B cell (primary cell): ENCODE measurements around the gene PPP2CA. TPM values are rescaled to one million over a fixed set of nuclear protein-coding genes. Genes with fewer than 3 reads are reported as not detected.

ENCODE experiments used
- ATAC-seq: fragments of 200-7000 bp; cut with Tn5 transposase; one replicate; pipeline ENCODE4 v1.10.0; 2021; ENCODE audit warnings: low read depth, mild to moderate bottlenecking, moderate number of reproducible peaks, moderate library complexity
- CTCF ChIA-PET: fragments of 350-600 bp; sonication (Branson Sonifier 250); formaldehyde crosslinking; loops from one replicate; lab custom pipeline; 2021; ENCODE audit warnings: antibody characterized with exemption, inconsistent platforms; lab: Charles Lee
- POLR2A ChIA-PET: fragments of 350-600 bp; sonication (Branson Sonifier 250); formaldehyde crosslinking; loops from one replicate; lab custom pipeline; 2021; ENCODE audit warnings: antibody characterized with exemption; lab: Charles Lee
- DNase-seq: peaks from one replicate; pipeline ENCODE4 v3.0.0; 2013
- H2AFZ ChIP-seq: 2 replicates; pipeline ENCODE4 v1.6.1; 2012; ENCODE audit warnings: mild to moderate bottlenecking, low read depth, low read length; ENCODE audit not compliant: insufficient read depth, poor library complexity, severe bottlenecking
- H3K27ac ChIP-seq, 2 donors: 1 replicate in 1 of 2; 2 replicates in 1 of 2; pipeline ENCODE4 v1.5.1; 2012 to 2013; ENCODE audit warnings: low read length in 2 of 2, mild to moderate bottlenecking in 2 of 2, moderate library complexity in 1 of 2
- H3K27me3 ChIP-seq, 4 experiments: fragments of 200-600 bp in 1 of 4; sonication (generic) in 1 of 4; replicated peaks in 1 of 4; 1 replicate in 2 of 4; 2 replicates in 2 of 4; pipeline versions ENCODE4 v1.6.1 to v1.7.0; 2013 to 2016; ENCODE audit warnings: low read length in 3 of 4, mild to moderate bottlenecking in 2 of 4, mixed read lengths in 1 of 4, moderate library complexity in 1 of 4; ENCODE audit not compliant: insufficient read depth in 4 of 4, control insufficient read depth in 3 of 4; ENCODE audit errors: control extremely low read depth in 1 of 4
- H3K36me3 ChIP-seq, 2 experiments: replicated peaks in 1 of 2; 1 replicate in 1 of 2; 2 replicates in 1 of 2; pipeline versions ENCODE4 v1.6.1 to v1.7.1; 2013; ENCODE audit warnings: low read length in 1 of 2; ENCODE audit not compliant: insufficient read depth in 2 of 2, control insufficient read depth in 1 of 2; ENCODE audit errors: control extremely low read depth in 1 of 2, extremely low read depth in 1 of 2
- H3K4me1 ChIP-seq, 2 donors: fragments of 200-600 bp in 1 of 2; sonication (generic) in 1 of 2; 1 replicate in 1 of 2; 2 replicates in 1 of 2; pipeline versions ENCODE4 v1.5.1 to v1.6.1; 2013 to 2017; ENCODE audit warnings: low read length in 2 of 2; ENCODE audit not compliant: control insufficient read depth in 2 of 2, insufficient read depth in 2 of 2
- H3K4me2 ChIP-seq: replicated peaks from 2 replicates; pipeline ENCODE3; 2012; ENCODE audit warnings: mild to moderate bottlenecking, low read depth, low read length; ENCODE audit not compliant: poor library complexity, severe bottlenecking
- H3K4me3 ChIP-seq, 5 experiments: fragments of 200-600 bp in 1 of 5; sonication (generic) in 1 of 5; 1 replicate in 3 of 5; 2 replicates in 2 of 5; pipeline versions ENCODE4 v1.5.1 to v1.7.0; 2011 to 2016; ENCODE audit warnings: low read length in 4 of 5, mild to moderate bottlenecking in 4 of 5, low read depth in 2 of 5, control low read depth in 1 of 5, moderate library complexity in 1 of 5; ENCODE audit not compliant: insufficient read depth in 1 of 5; ENCODE audit errors: control extremely low read depth in 1 of 5, extremely low read depth in 1 of 5
- H3K79me2 ChIP-seq: fragments of 200-600 bp; sonication (generic); one replicate; pipeline ENCODE4 v1.6.0; 2016; ENCODE audit warnings: low read length; ENCODE audit not compliant: control insufficient read depth, insufficient read depth
- H3K9ac ChIP-seq: fragments of 200-600 bp; sonication (generic); 2 replicates; pipeline ENCODE4 v1.6.1; 2017; ENCODE audit warnings: mild to moderate bottlenecking, low read length, moderate library complexity
- H3K9me3 ChIP-seq, 3 donors: one replicate each; pipeline versions ENCODE4 v1.6.1 to v1.7.1; 2013; ENCODE audit warnings: low read length in 2 of 3; ENCODE audit not compliant: control insufficient read depth in 2 of 3, insufficient read depth in 1 of 3; ENCODE audit errors: control extremely low read depth in 1 of 3
- H4K20me1 ChIP-seq: 2 replicates; pipeline ENCODE4 v1.6.0; 2012; ENCODE audit warnings: mild to moderate bottlenecking, low read length; ENCODE audit not compliant: insufficient read depth, control insufficient read depth, poor library complexity, severe bottlenecking
- H3K27ac Mint-ChIP-seq: one replicate; pipeline ENCODE4 v1.8.0; 2021; ENCODE audit warnings: mixed read lengths
- H3K27me3 Mint-ChIP-seq: one replicate; pipeline ENCODE4 v1.8.0; 2021; ENCODE audit warnings: mixed read lengths
- H3K4me1 Mint-ChIP-seq: one replicate; pipeline ENCODE4 v1.8.0; 2021; ENCODE audit warnings: mixed read lengths
- H3K4me3 Mint-ChIP-seq: one replicate; pipeline ENCODE4 v1.8.0; 2021; ENCODE audit warnings: mixed read lengths
- H3K9me3 Mint-ChIP-seq: one replicate; pipeline ENCODE4 v1.8.0; 2022; ENCODE audit warnings: mixed read lengths; ENCODE audit not compliant: insufficient read depth
- CTCF ChIP-seq: fragments of 200-600 bp; IDR thresholded peaks from one replicate; pipeline ENCODE4 v1.8.0; 2022; ENCODE audit warnings: antibody characterized with exemption, mild to moderate bottlenecking
- EZH2 ChIP-seq: IDR thresholded peaks from 2 replicates; pipeline ENCODE4 v1.6.1; 2012; ENCODE audit warnings: borderline replicate concordance, low read depth, mild to moderate bottlenecking, moderate library complexity, low read length; ENCODE audit not compliant: insufficient read depth, poor library complexity, severe bottlenecking
- WGBS: methylation state at CpG from one replicate; pipeline ENCODE4 v1.1.5; 2013; ENCODE audit warnings: missing lambda C conversion rate; ENCODE audit not compliant: insufficient coverage; 5-methylcytosine and 5-hydroxymethylcytosine counted together
- intact Hi-C: fragments of 100-400 bp; cut with micrococcal nuclease; formaldehyde crosslinking; loops from one replicate; pipeline ENCODE4 v1.10.0; 2022
- polyA plus RNA-seq: library from polyadenylated mRNA; depleted of rRNA; stranded (reverse); fragments of >200 nt; gene quantifications from 2 replicates; pipeline ENCODE4 v1.2.3, GENCODE V29; 2012
- total RNA-seq, 2 donors: library from RNA; stranded (reverse); fragments of 120-200 nt in 1 of 2; gene quantifications; 1 replicate in 1 of 2; 2 replicates in 1 of 2; pipeline versions ENCODE4 v1.2.3 to v1.2.4, GENCODE V29; 2013 to 2022

The PPP2CA gene
- total and polyA plus RNA-seq, 2 donors (not counting 1 experiment from before 2014, with no cell fraction given) = 82.3 to 86.2 TPM

GRCh38 chr5:134162592-134162991 is 63.3 kb downstream of the PPP2CA start:
- H3K4me1 ChIP-seq = no peaks in the 10 kb centered on the region
- peaks cover 42% of the 10 kb centered on the region for H4K20me1 ChIP-seq
- H3K27ac ChIP-seq = no peak overlapping the region
- peaks cover 0 to 6% (median 0%) of the 10 kb centered on the region in 3 donors for H3K9me3 ChIP-seq
- ATAC-seq (no peak), DNase-seq (no peak)
- WGBS = no CpG with 5 or more reads among the region's 5 CpGs
- no peaks in the 10 kb centered on the region for H3K4me1 Mint-ChIP-seq
- H3K27ac Mint-ChIP-seq = no peak overlapping the region
- peaks cover 35% of the 10 kb centered on the region for H3K79me2 ChIP-seq
- H3K36me3 ChIP-seq = peaks cover 12 to 84% of the 10 kb centered on the region in 2 experiments
- H3K4me3 Mint-ChIP-seq = no peak overlapping the region
- no peaks in the 10 kb centered on the region for H3K27me3 ChIP-seq
- no peak overlapping the region for H3K4me2 ChIP-seq
- no peak overlapping the region for H3K4me3 ChIP-seq
- intact Hi-C loops = no loop called here
- ChIA-PET CTCF (interaction anchor here (0.7 to 1.1 kb wide), 3 partner anchors 9 to 22 kb away, joined by 3 read pairs; no protein-coding TSS in a partner anchor), POLR2A (no interaction called here)
- H3K9ac ChIP-seq = no peak overlapping the region
- TF ChIP-seq EZH2 (no peak), CTCF (no peak)
- no peaks in the 10 kb centered on the region for H3K9me3 Mint-ChIP-seq
- H2AFZ ChIP-seq = no peak overlapping the region
- H3K27me3 Mint-ChIP-seq = no peaks in the 10 kb centered on the region

- no peaks in the 10 kb centered on the region for H3K4me1 Mint-ChIP-seq
- ATAC-seq (no peak), DNase-seq (no peak)
- no peak for TF ChIP-seq EZH2
- no peak for TF ChIP-seq CTCF
- Histone ChIP-seq H3K79me2 (peaks cover 31% of the 10 kb centered on the region), H3K4me1 (no peaks in the 10 kb centered on the region), H3K27me3 (no peaks in the 10 kb centered on the region), H3K27ac (no peak overlapping the region), H3K36me3 (peaks cover 15 to 81% of the 10 kb centered on the region in 2 experiments), H2AFZ (no peak overlapping the region), H3K9me3 (peaks cover 0 to 6% (median 0%) of the 10 kb centered on the region in 3 donors), H4K20me1 (peaks cover 42% of the 10 kb centered on the region), H3K4me2 (no peak overlapping the region), H3K9ac (no peak overlapping the region), H3K4me3 (no peak overlapping the region)
- H3K27me3 Mint-ChIP-seq = no peaks in the 10 kb centered on the region
- intact Hi-C loops = no loop called here
- CTCF ChIA-PET = interaction anchor here (0.6 to 1.6 kb wide), 8 partner anchors 8 to 499 kb away, joined by 3 to 13 read pairs (median 3); no protein-coding TSS in a partner anchor
- POLR2A ChIA-PET = no interaction called here
- H3K9me3 Mint-ChIP-seq = no peaks in the 10 kb centered on the region
- WGBS = 100% methylated on average over 1 of the region's 6 CpGs
- H3K4me3 Mint-ChIP-seq = no peak overlapping the region
- no peak overlapping the region for H3K27ac Mint-ChIP-seq
Observed at GRCh38 chr5:134161513-134162395, 64.1 kb downstream of the PPP2CA start.
